ENCODE measurements around the gene RGS7BP. TPM values are rescaled to one million over a fixed set of nuclear protein-coding genes. Genes with fewer than 3 reads are reported as not detected.

RGS7BP gene
- total RNA-seq, 1 experiment from 2014 or later, result 0.33 TPM

DNA sequence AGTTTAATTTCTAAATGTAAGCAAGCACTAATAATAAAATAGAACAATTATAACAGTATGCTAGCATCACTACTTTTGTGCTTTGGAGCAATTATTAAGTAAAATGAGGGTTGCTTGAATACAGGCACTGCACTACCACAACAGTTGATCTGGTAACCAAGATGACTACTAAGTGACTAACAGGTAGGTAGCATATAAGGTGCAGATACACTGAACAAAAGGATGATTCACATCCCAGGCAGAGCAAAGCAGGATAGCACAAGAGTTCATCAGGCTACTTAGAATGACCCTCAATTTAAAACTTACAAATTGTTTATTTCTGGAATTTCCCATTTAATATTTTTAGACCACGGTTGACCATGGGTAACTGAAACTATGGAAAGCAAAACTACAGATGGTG is 48.0 kb upstream of the RGS7BP start:
- H3K23ac ChIP-seq (ENCODE audit: insufficient read length, low read depth, low read length), result no peak overlapping the region
- Mint-ChIP-seq H3K27me3 (ENCODE audit: low read depth) (peaks cover 3% of the 10 kb centered on the region), H3K4me3 (no peak overlapping the region), H3K4me1 (no peaks in the 10 kb centered on the region), H3K27ac (no peak overlapping the region), H3K9me3 (peaks cover under 1 to 1% of the 10 kb centered on the region in 2 experiments; a peak in 4 of 5 replicates), H3K36me3 (ENCODE audit: insufficient read depth in 1 of 3, low read depth in 3 of 3) (peaks cover 0 to 1% (median 0%) of the 10 kb centered on the region in 3 experiments; a peak in 2 of 7 replicates)
- no peak overlapping the region for H3K56ac ChIP-seq (ENCODE audit: insufficient read length, low read depth, low read length)
- no peaks in the 10 kb centered on the region for H4K20me1 ChIP-seq (ENCODE audit: control insufficient read depth, insufficient read depth, insufficient read length)
- no peaks in the 10 kb centered on the region for H3K9me3 ChIP-seq (ENCODE audit: control insufficient read depth, low read depth, low read length)
- no peak overlapping the region for H4K5ac ChIP-seq (ENCODE audit: insufficient read length, low read depth, low read length)
- H3K27ac ChIP-seq (ENCODE audit: insufficient read length, low read depth, low read length), result no peak overlapping the region
- H3K4me2 ChIP-seq (ENCODE audit: insufficient read depth, insufficient read length, low read length), result no peak overlapping the region
- H3K27me3 ChIP-seq (ENCODE audit: insufficient read depth, low read length), result no peaks in the 10 kb centered on the region
- H3K18ac ChIP-seq (ENCODE audit: insufficient read length, low read depth, low read length), result no peak overlapping the region
- H2AFZ ChIP-seq (ENCODE audit: low read length), result no peak overlapping the region
- H3T11ph ChIP-seq (ENCODE audit: low read length), result no peak overlapping the region
- H4K8ac ChIP-seq (replicated peaks; ENCODE audit: insufficient read length, low read depth, low read length), result no peak overlapping the region
- no peak overlapping the region for H3K14ac ChIP-seq (ENCODE audit: insufficient read depth, low read length)
- no peak overlapping the region for H3K4ac ChIP-seq (ENCODE audit: low read depth, low read length)
- H3K79me1 ChIP-seq (ENCODE audit: insufficient read depth, low read depth, low read length, poor library complexity, severe bottlenecking), result no peaks in the 10 kb centered on the region
- H3K23me2 ChIP-seq (ENCODE audit: insufficient read length, low read depth, low read length, poor library complexity, severe bottlenecking), result no peaks in the 10 kb centered on the region
- DNase-seq, result no peak
- no peak overlapping the region for H2BK5ac ChIP-seq (ENCODE audit: insufficient read length, low read length)
- H2BK15ac ChIP-seq (ENCODE audit: low read depth, low read length), result no peak overlapping the region
- no CpG with 5 or more reads among the region's 1 CpG for WGBS (ENCODE audit: extremely low coverage, insufficient read length, low lambda C conversion rate)
- no peaks in the 10 kb centered on the region for H3K4me1 ChIP-seq (ENCODE audit: insufficient read depth, low read length)
- H2BK120ac ChIP-seq (ENCODE audit: low read depth, low read length, poor library complexity, severe bottlenecking), result no peak overlapping the region
- H2BK20ac ChIP-seq (ENCODE audit: low read depth, low read length, poor library complexity, severe bottlenecking), result no peak overlapping the region
- H3K79me2 ChIP-seq (ENCODE audit: insufficient read depth, low read length), result no peaks in the 10 kb centered on the region
- no peak overlapping the region for H4K91ac ChIP-seq (ENCODE audit: insufficient read length, low read depth, low read length)
- no peak overlapping the region for H3K9ac ChIP-seq (ENCODE audit: extremely low read depth, insufficient read length, low read length)
- TF ChIP-seq CTCF (conservative IDR thresholded peaks at IDR 0.05), result no peak
- no peak overlapping the region for H2AK5ac ChIP-seq (ENCODE audit: insufficient read length, low read length)
- H2BK12ac ChIP-seq (ENCODE audit: insufficient read length, low read depth, low read length), result no peak overlapping the region

Data from H9 (cell line).